Measurements from ENCODE around the gene ST6GALNAC1. TPM values are rescaled to one million over a fixed set of nuclear protein-coding genes. Genes with fewer than 3 reads are reported as not detected.

ST6GALNAC1 gene
- total and polyA plus RNA-seq, 2 of the 13 experiments (the other 11 are each of a cell fraction or from before 2014, with no cell fraction given) = not detected

DNA sequence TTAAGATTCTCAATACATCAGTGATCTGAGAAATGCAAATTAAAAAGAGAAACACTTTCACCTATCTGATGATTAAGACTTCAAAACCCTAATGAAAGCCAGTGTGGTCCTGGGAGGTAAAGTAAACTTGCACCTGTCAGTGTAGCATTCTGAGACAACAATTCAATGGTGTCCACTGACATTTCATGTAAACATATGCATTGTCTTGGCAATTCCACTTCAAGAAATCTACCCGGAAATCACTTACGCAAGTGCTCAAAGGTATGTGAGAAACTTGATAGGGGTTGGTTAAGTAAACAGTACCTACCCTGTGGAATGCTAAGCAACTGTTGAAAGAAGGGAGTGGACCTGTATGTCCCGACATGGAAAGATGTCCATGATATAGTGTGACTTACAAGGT, 2.1 kb downstream of the ST6GALNAC1 start (continued):
- TF ChIP-seq, protein P1, sequence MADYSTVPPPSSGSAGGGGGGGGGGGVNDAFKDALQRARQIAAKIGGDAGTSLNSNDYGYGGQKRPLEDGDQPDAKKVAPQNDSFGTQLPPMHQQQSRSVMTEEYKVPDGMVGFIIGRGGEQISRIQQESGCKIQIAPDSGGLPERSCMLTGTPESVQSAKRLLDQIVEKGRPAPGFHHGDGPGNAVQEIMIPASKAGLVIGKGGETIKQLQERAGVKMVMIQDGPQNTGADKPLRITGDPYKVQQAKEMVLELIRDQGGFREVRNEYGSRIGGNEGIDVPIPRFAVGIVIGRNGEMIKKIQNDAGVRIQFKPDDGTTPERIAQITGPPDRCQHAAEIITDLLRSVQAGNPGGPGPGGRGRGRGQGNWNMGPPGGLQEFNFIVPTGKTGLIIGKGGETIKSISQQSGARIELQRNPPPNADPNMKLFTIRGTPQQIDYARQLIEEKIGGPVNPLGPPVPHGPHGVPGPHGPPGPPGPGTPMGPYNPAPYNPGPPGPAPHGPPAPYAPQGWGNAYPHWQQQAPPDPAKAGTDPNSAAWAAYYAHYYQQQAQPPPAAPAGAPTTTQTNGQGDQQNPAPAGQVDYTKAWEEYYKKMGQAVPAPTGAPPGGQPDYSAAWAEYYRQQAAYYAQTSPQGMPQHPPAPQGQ (CRISPR knock-in tag; IDR thresholded peaks at IDR 0.05; ENCODE audit: borderline replicate concordance) = no peak
- TF ChIP-seq SIN3B (IDR thresholded peaks at IDR 0.05; ENCODE audit: low read length) (no peak), ZNF451 (CRISPR knock-in tag; IDR thresholded peaks at IDR 0.05) (no peak), ZNF552 (CRISPR knock-in tag; IDR thresholded peaks at IDR 0.05; ENCODE audit: borderline replicate concordance) (no peak), ZBTB8A (CRISPR knock-in tag; IDR thresholded peaks at IDR 0.05; ENCODE audit: borderline replicate concordance, low read depth) (no peak), ZNF776 (CRISPR knock-in tag; IDR thresholded peaks at IDR 0.05) (no peak), ARHGAP35 (CRISPR knock-in tag; IDR thresholded peaks at IDR 0.05; ENCODE audit: borderline replicate concordance) (no peak), GABPB1 (CRISPR knock-in tag; IDR thresholded peaks at IDR 0.05) (no peak), ZNF333 (CRISPR knock-in tag; IDR thresholded peaks at IDR 0.05; ENCODE audit: borderline replicate concordance) (no peak), ZNF577 (CRISPR knock-in tag; IDR thresholded peaks at IDR 0.05; ENCODE audit: borderline replicate concordance, low read depth) (no peak), ZNF670 (CRISPR knock-in tag; IDR thresholded peaks at IDR 0.05; ENCODE audit: borderline replicate concordance) (no peak), ZMYM2 (CRISPR knock-in tag; IDR thresholded peaks at IDR 0.05) (no peak), STAT5B (CRISPR knock-in tag; IDR thresholded peaks at IDR 0.05) (no peak), KLF16 (CRISPR knock-in tag; IDR thresholded peaks at IDR 0.05) (no peak), KAT7 (CRISPR knock-in tag; IDR thresholded peaks at IDR 0.05; ENCODE audit: borderline replicate concordance) (no peak), ETV5 (CRISPR knock-in tag; IDR thresholded peaks at IDR 0.05; ENCODE audit: borderline replicate concordance) (peak; percentile 74; the same call in 1 of the 2 replicates)
- TF ChIP-seq, protein P2, sequence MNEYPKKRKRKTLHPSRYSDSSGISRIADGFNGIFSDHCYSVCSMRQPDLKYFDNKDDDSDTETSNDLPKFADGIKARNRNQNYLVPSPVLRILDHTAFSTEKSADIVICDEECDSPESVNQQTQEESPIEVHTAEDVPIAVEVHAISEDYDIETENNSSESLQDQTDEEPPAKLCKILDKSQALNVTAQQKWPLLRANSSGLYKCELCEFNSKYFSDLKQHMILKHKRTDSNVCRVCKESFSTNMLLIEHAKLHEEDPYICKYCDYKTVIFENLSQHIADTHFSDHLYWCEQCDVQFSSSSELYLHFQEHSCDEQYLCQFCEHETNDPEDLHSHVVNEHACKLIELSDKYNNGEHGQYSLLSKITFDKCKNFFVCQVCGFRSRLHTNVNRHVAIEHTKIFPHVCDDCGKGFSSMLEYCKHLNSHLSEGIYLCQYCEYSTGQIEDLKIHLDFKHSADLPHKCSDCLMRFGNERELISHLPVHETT (CRISPR knock-in tag; conservative IDR thresholded peaks at IDR 0.05) = no peak
- TF ChIP-seq, protein P3, sequence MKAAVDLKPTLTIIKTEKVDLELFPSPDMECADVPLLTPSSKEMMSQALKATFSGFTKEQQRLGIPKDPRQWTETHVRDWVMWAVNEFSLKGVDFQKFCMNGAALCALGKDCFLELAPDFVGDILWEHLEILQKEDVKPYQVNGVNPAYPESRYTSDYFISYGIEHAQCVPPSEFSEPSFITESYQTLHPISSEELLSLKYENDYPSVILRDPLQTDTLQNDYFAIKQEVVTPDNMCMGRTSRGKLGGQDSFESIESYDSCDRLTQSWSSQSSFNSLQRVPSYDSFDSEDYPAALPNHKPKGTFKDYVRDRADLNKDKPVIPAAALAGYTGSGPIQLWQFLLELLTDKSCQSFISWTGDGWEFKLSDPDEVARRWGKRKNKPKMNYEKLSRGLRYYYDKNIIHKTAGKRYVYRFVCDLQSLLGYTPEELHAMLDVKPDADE (CRISPR knock-in tag; IDR thresholded peaks at IDR 0.05) = no peak
- TF ChIP-seq, protein P4, sequence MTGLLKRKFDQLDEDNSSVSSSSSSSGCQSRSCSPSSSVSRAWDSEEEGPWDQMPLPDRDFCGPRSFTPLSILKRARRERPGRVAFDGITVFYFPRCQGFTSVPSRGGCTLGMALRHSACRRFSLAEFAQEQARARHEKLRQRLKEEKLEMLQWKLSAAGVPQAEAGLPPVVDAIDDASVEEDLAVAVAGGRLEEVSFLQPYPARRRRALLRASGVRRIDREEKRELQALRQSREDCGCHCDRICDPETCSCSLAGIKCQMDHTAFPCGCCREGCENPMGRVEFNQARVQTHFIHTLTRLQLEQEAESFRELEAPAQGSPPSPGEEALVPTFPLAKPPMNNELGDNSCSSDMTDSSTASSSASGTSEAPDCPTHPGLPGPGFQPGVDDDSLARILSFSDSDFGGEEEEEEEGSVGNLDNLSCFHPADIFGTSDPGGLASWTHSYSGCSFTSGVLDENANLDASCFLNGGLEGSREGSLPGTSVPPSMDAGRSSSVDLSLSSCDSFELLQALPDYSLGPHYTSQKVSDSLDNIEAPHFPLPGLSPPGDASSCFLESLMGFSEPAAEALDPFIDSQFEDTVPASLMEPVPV (CRISPR knock-in tag; IDR thresholded peaks at IDR 0.05) = no peak
- TF ChIP-seq, protein P5, sequence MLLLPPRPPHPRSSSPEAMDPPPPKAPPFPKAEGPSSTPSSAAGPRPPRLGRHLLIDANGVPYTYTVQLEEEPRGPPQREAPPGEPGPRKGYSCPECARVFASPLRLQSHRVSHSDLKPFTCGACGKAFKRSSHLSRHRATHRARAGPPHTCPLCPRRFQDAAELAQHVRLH (CRISPR knock-in tag; IDR thresholded peaks at IDR 0.05; ENCODE audit: borderline replicate concordance, low read depth) = no peak
- TF ChIP-seq, protein P6, sequence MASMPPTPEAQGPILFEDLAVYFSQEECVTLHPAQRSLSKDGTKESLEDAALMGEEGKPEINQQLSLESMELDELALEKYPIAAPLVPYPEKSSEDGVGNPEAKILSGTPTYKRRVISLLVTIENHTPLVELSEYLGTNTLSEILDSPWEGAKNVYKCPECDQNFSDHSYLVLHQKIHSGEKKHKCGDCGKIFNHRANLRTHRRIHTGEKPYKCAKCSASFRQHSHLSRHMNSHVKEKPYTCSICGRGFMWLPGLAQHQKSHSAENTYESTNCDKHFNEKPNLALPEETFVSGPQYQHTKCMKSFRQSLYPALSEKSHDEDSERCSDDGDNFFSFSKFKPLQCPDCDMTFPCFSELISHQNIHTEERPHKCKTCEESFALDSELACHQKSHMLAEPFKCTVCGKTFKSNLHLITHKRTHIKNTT (CRISPR knock-in tag; IDR thresholded peaks at IDR 0.05) = no peak
- TF ChIP-seq, protein P7, sequence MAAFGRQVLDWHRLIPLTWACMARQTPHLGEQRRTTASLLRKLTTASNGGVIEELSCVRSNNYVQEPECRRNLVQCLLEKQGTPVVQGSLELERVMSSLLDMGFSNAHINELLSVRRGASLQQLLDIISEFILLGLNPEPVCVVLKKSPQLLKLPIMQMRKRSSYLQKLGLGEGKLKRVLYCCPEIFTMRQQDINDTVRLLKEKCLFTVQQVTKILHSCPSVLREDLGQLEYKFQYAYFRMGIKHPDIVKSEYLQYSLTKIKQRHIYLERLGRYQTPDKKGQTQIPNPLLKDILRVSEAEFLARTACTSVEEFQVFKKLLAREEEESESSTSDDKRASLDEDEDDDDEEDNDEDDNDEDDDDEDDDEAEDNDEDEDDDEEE (CRISPR knock-in tag; IDR thresholded peaks at IDR 0.05) = no peak

Data from HepG2 (cell line).